Sigmoid colon (tissue), 7 donors: ENCODE results near the gene ATOX1. TPM values are rescaled to one million over a fixed set of nuclear protein-coding genes. Genes with fewer than 3 reads are reported as not detected.
"Not testable (repeated sequence)": the region's sequence is repeated elsewhere in the genome, so short reads cannot be mapped to it uniquely, and the experiment has no call there.

Experiments
- DNase-seq: peaks from one replicate; pipeline ENCODE4 v3.0.0-alpha.2; 2019
- H3K27ac ChIP-seq, 4 donors: fragments of 200-600 bp; sonication (generic); one replicate each; pipeline ENCODE4 v1.5.1; 2016 to 2019; ENCODE audit warnings: mild to moderate bottlenecking in 1 of 4
- H3K27me3 ChIP-seq, 3 donors: fragments of 200-600 bp; sonication (generic); one replicate each; pipeline ENCODE4 v1.5.1; 2019; ENCODE audit warnings: mild to moderate bottlenecking in 1 of 3
- H3K36me3 ChIP-seq, 4 donors: fragments of 200-600 bp; sonication (generic); one replicate each; pipeline ENCODE4 v1.5.1; 2016 to 2019
- H3K4me1 ChIP-seq, 4 donors: fragments of 200-600 bp; sonication (generic); one replicate each; pipeline ENCODE4 v1.5.1; 2017 to 2019
- H3K4me3 ChIP-seq, 4 donors: fragments of 200-600 bp; sonication (generic); one replicate each; pipeline ENCODE4 v1.5.1; 2017 to 2019; ENCODE audit warnings: mild to moderate bottlenecking in 2 of 4, moderate library complexity in 1 of 4
- H3K9me3 ChIP-seq, 4 donors: fragments of 200-600 bp in 3 of 4; sonication (generic) in 3 of 4; one replicate each; pipeline versions ENCODE4 v1.5.1 to v1.6.1; 2013 to 2019
- CTCF ChIP-seq, 4 experiments: fragments of 450-650 bp in 3 of 4; fragments of 200-600 bp in 1 of 4; IDR thresholded peaks; one replicate each; pipeline ENCODE4 v1.5.1; 2016 to 2019; ENCODE audit warnings: antibody characterized with exemption in 4 of 4, mild to moderate bottlenecking in 3 of 4, moderate library complexity in 2 of 4
- EP300 ChIP-seq, 4 donors: sonication (generic); formaldehyde crosslinking; IDR thresholded peaks; one replicate each; pipeline ENCODE4 v1.6.1; 2017; ENCODE audit warnings: antibody characterized with exemption in 4 of 4
- POLR2A ChIP-seq, 2 donors: fragments of 450-650 bp; IDR thresholded peaks; one replicate each; pipeline ENCODE4 v1.6.1; 2016; ENCODE audit warnings: antibody characterized with exemption in 2 of 2, mild to moderate bottlenecking in 2 of 2, moderate library complexity in 2 of 2
- POLR2AphosphoS5 ChIP-seq, 4 donors: sonication (generic); formaldehyde crosslinking; IDR thresholded peaks; one replicate each; pipeline ENCODE4 v1.6.1; 2017; ENCODE audit warnings: antibody characterized with exemption in 4 of 4
- WGBS, 2 donors: extraction: QIAGEN DNeasy Blood & Tissue Kit; methylation state at CpG; one replicate each; pipeline ENCODE4 v1.1.7; 2013; 5-methylcytosine and 5-hydroxymethylcytosine counted together
- intact Hi-C: fragments of 100-400 bp; cut with DNase I; formaldehyde crosslinking; loops from one replicate; pipeline ENCODE4 v1.15.1; 2023
- polyA plus RNA-seq, 3 donors: library from polyadenylated mRNA; stranded (reverse); fragments of 200-250 nt; gene quantifications; one replicate each; pipeline ENCODE4 v1.2.3, GENCODE V29; 2013
- total RNA-seq, 4 donors: library from RNA; depleted of rRNA; stranded (reverse); fragments of >200 nt; gene quantifications; one replicate each; pipeline ENCODE4 v1.1.0, GENCODE V29; 2016
- donor health status: healthy with polysubstance abuse.
- donor health status: Bipolar disorder and iron deficiency.
- donor health status: healthy.

ATOX1 gene
- total and polyA plus RNA-seq, 7 donors = 62.0 to 205 (median 130) TPM

GRCh38 chr5:151735646-151736045 lies 22.8 kb downstream of the ATOX1 start:
- Histone ChIP-seq H3K27me3 (no peaks in the 10 kb centered on the region), H3K4me1 (peaks cover 0 to 15% (median 14%) of the 10 kb centered on the region in 4 donors), H3K4me3 (no peak overlapping the region), H3K36me3 (no peaks in the 10 kb centered on the region), H3K9me3 (no peaks in the 10 kb centered on the region), H3K27ac (no peak overlapping the region)
- WGBS, 2 donors = 94 to 100% methylated on average over 1 of the region's 1 CpG
- intact Hi-C loops = no loop called here
- TF ChIP-seq CTCF (IDR thresholded peaks at IDR 0.05) = no peak
- no peak for TF ChIP-seq POLR2AphosphoS5 (IDR thresholded peaks at IDR 0.05)
- no peak for TF ChIP-seq POLR2A (IDR thresholded peaks at IDR 0.05)
- TF ChIP-seq EP300 (IDR thresholded peaks at IDR 0.05) = no peak
- DNase-seq = no peak

GRCh38 chr5:151734064-151734408 lies 24.4 kb downstream of the ATOX1 start:
- H3K27ac ChIP-seq = no peak overlapping the region
- H3K9me3 ChIP-seq = no peaks in the 10 kb centered on the region
- H3K27me3 ChIP-seq = no peaks in the 10 kb centered on the region
- intact Hi-C loops = no loop called here
- no peaks in the 10 kb centered on the region for H3K36me3 ChIP-seq
- no peaks in the 10 kb centered on the region for H3K4me1 ChIP-seq
- H3K4me3 ChIP-seq = no peak overlapping the region
- TF ChIP-seq POLR2AphosphoS5 (IDR thresholded peaks at IDR 0.05) (no peak), CTCF (IDR thresholded peaks at IDR 0.05) (no peak), EP300 (IDR thresholded peaks at IDR 0.05) (no peak), POLR2A (IDR thresholded peaks at IDR 0.05) (no peak)
- 96 to 97% methylated on average over 3 of the region's 3 CpGs for whole genome bisulfite sequencing, 2 donors
- no peak for DNase-seq

GRCh38 chr5:151733358-151734063 lies 24.9 kb downstream of the ATOX1 start:
- no peak overlapping the region for H3K27ac ChIP-seq
- H3K4me1 ChIP-seq = no peaks in the 10 kb centered on the region
- no peaks in the 10 kb centered on the region for H3K27me3 ChIP-seq
- no peak for DNase-seq
- no peak for TF ChIP-seq POLR2AphosphoS5 (IDR thresholded peaks at IDR 0.05)
- no peak for TF ChIP-seq CTCF (IDR thresholded peaks at IDR 0.05)
- TF ChIP-seq POLR2A (IDR thresholded peaks at IDR 0.05) = no peak
- no peak for TF ChIP-seq EP300 (IDR thresholded peaks at IDR 0.05)
- H3K9me3 ChIP-seq = no peaks in the 10 kb centered on the region
- WGBS, 2 donors = 91 to 95% methylated on average over 9 of the region's 9 CpGs
- intact Hi-C loops = no loop called here
- no peak overlapping the region for H3K4me3 ChIP-seq
- H3K36me3 ChIP-seq = no peaks in the 10 kb centered on the region

GRCh38 chr5:151730381-151730780 lies 28.1 kb downstream of the ATOX1 start:
- no peaks in the 10 kb centered on the region for H3K4me1 ChIP-seq
- no peak overlapping the region for H3K4me3 ChIP-seq
- no peaks in the 10 kb centered on the region for H3K9me3 ChIP-seq
- H3K36me3 ChIP-seq = no peaks in the 10 kb centered on the region
- H3K27ac ChIP-seq = no peak overlapping the region
- DNase-seq = no peak
- intact Hi-C loops = no loop called here
- H3K27me3 ChIP-seq = no peaks in the 10 kb centered on the region
- TF ChIP-seq CTCF (IDR thresholded peaks at IDR 0.05) (no peak), POLR2AphosphoS5 (IDR thresholded peaks at IDR 0.05) (no peak), POLR2A (IDR thresholded peaks at IDR 0.05) (no peak), EP300 (IDR thresholded peaks at IDR 0.05) (no peak)
- WGBS, 2 donors = 90 to 92% methylated on average over 7 of the region's 7 CpGs

- intact Hi-C loops, H3K9me3 ChIP-seq, H3K4me3 ChIP-seq, H3K36me3 ChIP-seq, H3K4me1 ChIP-seq, H3K27me3 ChIP-seq, DNase-seq, H3K27ac ChIP-seq: not testable (repeated sequence)
- WGBS, 2 donors = 83 to 84% methylated on average over 5 of the region's 5 CpGs
Observed at GRCh38 chr5:151729597-151729996, 28.8 kb downstream of the ATOX1 start.
